HG03103 (cell line): ENCODE data around the gene C11orf21.

ENCODE experiments used
- ATAC-seq: cut with Tn5 transposase; IDR thresholded peaks from one replicate; pipeline ENCODE4 v1.9.1; 2021; ENCODE audit warnings: low read depth; ENCODE audit not compliant: unreplicated experiment

The C11orf21 gene

DNA sequence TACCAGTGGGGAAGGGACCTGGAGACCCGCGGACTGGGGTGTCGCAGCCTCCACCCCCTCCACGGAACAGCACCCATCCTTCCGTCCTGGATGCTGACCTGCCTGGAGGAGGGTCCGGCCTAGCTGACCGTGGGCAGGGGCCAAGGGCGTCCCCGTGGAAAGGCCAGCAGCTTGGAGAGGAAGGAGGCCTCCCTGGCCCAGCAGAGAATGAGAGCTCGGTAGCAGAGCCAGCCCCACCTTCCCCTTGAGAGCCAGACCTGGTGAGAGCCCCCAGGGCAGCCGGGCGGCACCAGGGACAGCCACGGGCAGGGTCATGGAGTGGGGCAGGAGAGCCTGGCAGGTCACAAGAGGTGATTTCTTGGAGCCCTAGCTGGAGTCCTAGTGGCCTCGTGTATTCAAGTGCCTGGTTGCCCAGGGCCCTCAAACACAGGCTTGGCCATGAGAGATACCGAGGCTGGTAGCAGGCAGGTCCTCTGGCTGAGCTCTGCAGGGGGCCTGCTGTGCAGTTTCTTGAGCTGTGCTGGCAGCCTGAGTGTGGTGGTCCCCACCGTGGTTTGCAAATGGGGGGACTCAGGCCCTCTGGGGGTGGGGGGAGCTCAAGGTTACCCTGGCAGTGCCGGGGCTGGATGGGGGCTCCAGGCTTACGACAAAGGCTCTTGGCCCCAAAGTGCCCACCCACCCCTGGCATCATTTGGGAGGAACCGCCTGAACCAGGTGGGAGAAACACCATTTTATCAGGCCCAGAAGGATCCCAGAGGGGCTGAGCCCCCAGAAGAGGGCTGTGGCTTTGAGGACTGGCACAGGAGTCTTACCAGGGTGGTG is 7.7 kb upstream of the C11orf21 start:
- ATAC-seq = no peak

GRCh38 chr11:2308713-2309112 is 7.0 kb upstream of the C11orf21 start:
- ATAC-seq = no peak

GRCh38 chr11:2307501-2308331 is 6.0 kb upstream of the C11orf21 start:
- no peak for ATAC-seq

- ATAC-seq = no peak
Observed at GRCh38 chr11:2306877-2307500, 5.3 kb upstream of the C11orf21 start.

- no peak for ATAC-seq
Observed at GRCh38 chr11:2306452-2306823, 4.7 kb upstream of the C11orf21 start.

GRCh38 chr11:2305788-2306451 is 4.2 kb upstream of the C11orf21 start:
- ATAC-seq = no peak

DNA sequence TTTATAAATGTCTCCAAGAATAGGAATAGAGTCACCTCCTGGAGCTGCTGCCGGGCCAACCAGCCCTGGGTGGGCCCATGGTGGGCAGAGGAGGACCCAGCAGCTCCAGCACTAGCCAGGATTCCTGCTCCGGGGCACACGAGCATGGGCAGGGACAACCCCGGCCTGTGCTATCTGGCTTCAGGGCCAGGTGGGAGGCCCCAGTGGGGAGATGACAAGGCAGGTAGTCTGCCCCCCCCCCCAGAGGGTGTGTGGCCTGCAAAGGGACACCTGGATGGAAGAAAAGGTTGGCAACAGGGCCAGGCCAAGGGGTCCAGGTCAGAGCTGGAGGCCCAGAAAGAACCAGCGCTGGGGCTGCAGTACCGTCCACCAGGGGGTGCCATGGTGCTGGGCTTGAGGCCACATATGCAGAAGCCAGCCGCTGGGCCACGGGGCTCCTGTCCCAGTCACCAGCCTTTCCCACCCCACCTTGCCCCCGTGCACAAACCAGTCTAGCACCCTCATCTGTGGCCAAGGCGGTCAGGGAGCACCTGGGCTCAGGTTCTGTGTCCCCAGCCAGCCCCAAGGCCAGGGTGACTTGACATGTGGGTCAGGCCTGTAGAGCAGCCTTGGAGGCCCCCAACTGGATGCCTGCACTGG is 3.5 kb upstream of the C11orf21 start:
- ATAC-seq = no peak

- no peak for ATAC-seq
Observed at GRCh38 chr11:2304506-2305139, 2.9 kb upstream of the C11orf21 start.

GRCh38 chr11:2303627-2304505 is 2.1 kb upstream of the C11orf21 start:
- no peak for ATAC-seq

DNA sequence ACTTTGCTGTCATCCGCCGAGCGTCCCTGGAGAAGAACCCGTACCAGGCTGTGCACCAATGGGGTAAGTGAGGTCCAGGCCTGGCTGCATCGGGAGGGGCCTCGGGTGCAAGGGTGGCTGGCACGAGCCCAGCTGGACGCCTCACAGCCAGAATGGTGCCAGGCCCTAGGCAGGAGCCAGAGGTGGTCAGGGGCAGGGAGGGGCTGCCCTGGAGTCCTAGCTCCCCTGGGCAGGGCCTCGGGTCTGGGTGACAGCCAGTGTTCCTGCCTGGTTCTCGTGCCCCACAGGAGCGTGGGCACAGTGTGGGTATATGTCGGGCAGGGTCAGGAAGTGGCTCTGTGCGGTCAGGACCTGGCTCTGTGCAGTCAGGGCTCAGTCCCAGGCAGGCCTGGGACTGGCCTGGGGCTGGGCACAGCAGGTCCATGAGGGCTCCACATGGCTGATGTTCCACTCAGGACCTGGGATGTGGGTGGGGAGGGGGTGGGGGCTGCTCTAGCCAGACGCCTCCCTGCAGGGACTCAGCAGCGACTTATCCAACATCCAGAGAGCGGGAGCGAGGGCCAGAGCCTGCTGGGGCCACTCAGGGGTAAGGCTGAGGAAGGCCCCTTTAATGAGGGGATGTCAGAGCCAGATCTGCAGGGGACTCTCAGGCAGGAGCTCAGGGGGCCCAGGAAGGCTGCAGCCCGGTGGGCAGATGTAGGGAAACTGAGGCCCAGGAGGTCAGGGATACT is 1.3 kb upstream of the C11orf21 start:
- ATAC-seq = no peak

DNA sequence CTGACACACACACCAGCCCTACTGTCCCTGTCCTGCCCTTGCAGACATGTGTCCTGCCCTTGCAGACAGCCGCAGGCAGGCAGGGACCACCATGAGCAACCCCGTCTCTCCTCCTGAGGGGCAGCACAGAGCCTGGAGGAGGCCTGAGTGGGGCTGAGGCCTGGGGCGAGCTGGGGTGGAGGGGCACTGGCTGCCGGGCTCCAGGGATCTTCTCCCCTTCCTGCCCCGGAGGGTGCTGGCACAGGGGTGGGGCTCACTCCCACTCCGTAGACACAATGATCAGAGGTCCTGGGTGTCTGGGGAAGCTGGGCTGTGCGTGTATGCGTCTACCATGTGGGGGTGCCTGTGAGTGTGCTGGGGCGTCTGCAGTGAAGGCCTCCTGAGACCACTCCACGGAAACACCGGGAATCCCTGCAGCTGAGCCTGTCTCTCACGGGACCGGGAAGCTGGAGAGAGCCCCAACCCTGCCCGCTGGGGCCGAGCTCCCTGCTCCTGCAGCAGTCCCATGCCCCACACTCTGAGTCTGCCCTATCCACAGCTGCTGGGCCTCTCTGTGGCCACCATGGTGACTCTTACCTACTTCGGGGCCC is 683 bp upstream of the C11orf21 start:
- ATAC-seq = no peak

GRCh38 chr11:2300936-2301630 is 635 bp downstream of the C11orf21 start:
- no peak for ATAC-seq

- no peak for ATAC-seq
Observed at GRCh38 chr11:2300290-2300935, 1.3 kb downstream of the C11orf21 start.

GRCh38 chr11:2299773-2300172 is 1.9 kb downstream of the C11orf21 start:
- no peak for ATAC-seq

DNA sequence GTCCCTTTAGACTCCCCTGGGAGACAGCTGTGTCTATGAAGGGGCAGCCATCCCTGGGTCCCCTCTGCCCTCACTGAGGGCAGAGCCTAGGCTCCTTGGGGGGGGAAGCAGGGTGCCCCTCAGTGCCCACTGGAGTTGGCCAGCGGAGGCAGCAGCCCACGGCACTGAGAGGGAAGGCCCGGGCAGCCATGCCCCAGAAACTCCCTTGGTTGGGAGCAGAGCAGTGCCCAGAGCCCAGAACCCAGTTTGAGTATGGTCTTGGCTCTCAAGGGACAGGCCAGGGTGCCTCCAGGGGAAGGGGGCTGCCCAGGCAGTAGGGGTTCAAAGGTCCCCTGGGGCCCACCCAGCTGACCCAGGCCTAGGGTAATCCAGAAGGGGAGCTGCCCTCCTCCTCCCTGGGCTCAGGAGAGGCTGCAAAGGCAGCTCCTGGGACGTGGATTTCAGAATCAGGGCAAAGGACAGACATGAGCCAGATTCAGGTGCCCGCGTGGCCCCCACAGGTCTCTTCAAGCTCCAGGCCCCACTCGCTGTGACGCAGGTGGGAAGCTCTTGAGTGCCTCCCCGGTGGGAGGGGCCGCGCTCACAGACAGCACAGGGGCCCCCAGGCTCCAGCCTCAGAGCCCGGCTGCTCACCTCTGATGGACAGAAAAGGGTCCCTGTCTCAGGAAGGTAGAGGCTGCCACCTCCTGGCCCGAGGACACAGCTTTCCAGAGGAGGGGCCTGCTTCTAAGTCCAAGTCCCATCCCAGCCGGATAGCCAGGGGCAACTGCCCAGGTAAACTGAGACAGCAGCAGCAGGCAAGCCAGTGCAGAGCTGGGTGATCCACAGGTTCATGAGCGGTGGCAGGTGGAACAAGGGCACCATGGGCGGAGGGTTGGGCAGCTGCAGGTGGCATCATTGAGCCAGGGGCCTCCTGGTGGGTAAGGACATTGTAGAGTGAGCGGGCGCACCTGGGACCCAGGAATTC is 2.6 kb downstream of the C11orf21 start:
- no peak for ATAC-seq
